GM19043 (cell line): ENCODE measurements around the gene YPEL5.
"Not testable (repeated sequence)": the region's sequence is repeated elsewhere in the genome, so short reads cannot be mapped to it uniquely, and the experiment has no call there.

Experiments used
- ATAC-seq: cut with Tn5 transposase; IDR thresholded peaks from one replicate; pipeline ENCODE4 v1.9.1; 2021; ENCODE audit warnings: low read depth; ENCODE audit not compliant: unreplicated experiment

The YPEL5 gene

GRCh38 chr2:30146337-30147195 is at the start of gene YPEL5:
TSS of gene YPEL5 (plus strand) at chr2:30147007. CDS start at chr2:30156652, 9,645 bp downstream.
- peak; percentile 89 for ATAC-seq

- ATAC-seq = no peak
Measured at GRCh38 chr2:30098266-30099005, 48.4 kb upstream of the YPEL5 start.

- ATAC-seq = not testable (repeated sequence)
Measured at GRCh38 chr2:30099366-30099765, 47.4 kb upstream of the YPEL5 start.

GRCh38 chr2:30100691-30101090 is 46.1 kb upstream of the YPEL5 start:
- ATAC-seq = not testable (repeated sequence)

GRCh38 chr2:30104307-30104706 is 42.5 kb upstream of the YPEL5 start:
- ATAC-seq = no peak

GRCh38 chr2:30105556-30105955 is 41.3 kb upstream of the YPEL5 start:
- no peak for ATAC-seq

- ATAC-seq = no peak
Measured at GRCh38 chr2:30106543-30106942, 40.3 kb upstream of the YPEL5 start.

GRCh38 chr2:30108192-30108591 is 38.6 kb upstream of the YPEL5 start:
- ATAC-seq = no peak

GRCh38 chr2:30108851-30109250 is 38.0 kb upstream of the YPEL5 start:
- ATAC-seq = no peak

GRCh38 chr2:30109856-30110255 is 37.0 kb upstream of the YPEL5 start:
- ATAC-seq = no peak

GRCh38 chr2:30110773-30111172 is 36.0 kb upstream of the YPEL5 start:
- ATAC-seq = no peak

GRCh38 chr2:30111186-30111585 is 35.6 kb upstream of the YPEL5 start:
- not testable (repeated sequence) for ATAC-seq

GRCh38 chr2:30112561-30112960 is 34.2 kb upstream of the YPEL5 start:
- ATAC-seq = no peak

GRCh38 chr2:30113617-30114293 is 33.1 kb upstream of the YPEL5 start:
- ATAC-seq = no peak

- peak; percentile 51 for ATAC-seq
Measured at GRCh38 chr2:30115141-30115980, 31.4 kb upstream of the YPEL5 start.

- no peak for ATAC-seq
Measured at GRCh38 chr2:30115981-30116285, 30.9 kb upstream of the YPEL5 start.

GRCh38 chr2:30122362-30122761 is 24.4 kb upstream of the YPEL5 start:
- ATAC-seq = no peak

- no peak for ATAC-seq
Measured at GRCh38 chr2:30127016-30127893, 19.6 kb upstream of the YPEL5 start.

GRCh38 chr2:30134582-30134981 is 12.2 kb upstream of the YPEL5 start:
- ATAC-seq = no peak
